DMS79 treated with DMSO at 0.1 percent for 48 hours (cell line): ENCODE measurements around the gene TAOK3.
"Not testable (repeated sequence)": the region's sequence is repeated elsewhere in the genome, so short reads cannot be mapped to it uniquely, and the experiment has no call there.

ENCODE experiments used
- DNase-seq: peaks from one replicate; lab custom pipeline; 2025; lab: John Stamatoyannopoulos, UW

Gene TAOK3

DNA sequence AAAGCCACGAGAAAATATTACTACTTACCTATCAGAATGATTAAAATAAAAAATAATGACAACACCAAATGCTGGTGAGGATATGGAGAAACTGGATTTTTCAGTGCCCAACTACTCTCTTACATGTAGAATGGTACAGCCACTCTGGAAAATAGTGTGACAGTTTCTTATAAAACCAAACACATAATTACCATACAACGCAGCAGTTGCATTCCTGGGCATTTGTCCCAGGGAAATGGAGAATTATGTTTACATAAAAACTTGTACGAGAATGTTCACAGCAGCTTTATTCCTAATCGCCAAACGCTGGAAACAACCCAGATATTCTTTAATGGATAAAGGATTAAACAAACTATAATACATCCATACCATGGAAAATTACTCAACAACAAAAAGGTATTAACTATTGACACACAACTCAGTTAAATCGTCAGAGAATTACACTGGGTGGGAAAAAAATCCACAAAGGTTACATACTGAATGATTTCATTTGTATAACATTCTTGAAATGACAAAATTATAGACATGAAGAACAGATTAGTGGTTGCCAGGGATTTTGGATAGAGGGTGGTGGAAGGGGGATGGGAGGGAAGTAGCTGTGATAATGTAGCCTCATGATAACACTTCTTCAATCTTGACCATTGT, 35.4 kb downstream of the TAOK3 start:
- DNase-seq: no peak

GRCh38 chr12:118336123-118336522, 36.6 kb downstream of the TAOK3 start:
- no peak for DNase-seq

GRCh38 chr12:118334939-118335567, 37.7 kb downstream of the TAOK3 start:
- DNase-seq: no peak

- no peak for DNase-seq
Observed at GRCh38 chr12:118334241-118334640, 38.5 kb downstream of the TAOK3 start.

DNA sequence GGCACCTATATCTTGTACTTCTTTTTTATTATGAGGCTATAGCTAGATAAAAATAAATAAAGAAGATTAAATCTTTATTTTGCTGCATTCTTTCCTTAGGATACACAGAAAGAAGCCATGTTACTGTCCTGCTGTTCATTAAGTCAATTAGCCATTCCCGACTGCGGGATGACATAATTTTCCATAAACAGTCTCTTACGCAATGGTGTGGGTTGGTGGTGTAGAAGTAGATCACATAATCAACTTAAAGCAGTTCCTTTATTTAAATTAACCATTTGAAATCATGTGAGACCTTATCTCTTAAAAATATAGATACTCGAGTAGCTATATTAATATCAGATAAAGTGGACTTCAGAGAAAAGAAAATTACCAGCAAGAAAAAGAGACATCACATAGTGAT, 40.2 kb downstream of the TAOK3 start:
- DNase-seq: no peak

DNA sequence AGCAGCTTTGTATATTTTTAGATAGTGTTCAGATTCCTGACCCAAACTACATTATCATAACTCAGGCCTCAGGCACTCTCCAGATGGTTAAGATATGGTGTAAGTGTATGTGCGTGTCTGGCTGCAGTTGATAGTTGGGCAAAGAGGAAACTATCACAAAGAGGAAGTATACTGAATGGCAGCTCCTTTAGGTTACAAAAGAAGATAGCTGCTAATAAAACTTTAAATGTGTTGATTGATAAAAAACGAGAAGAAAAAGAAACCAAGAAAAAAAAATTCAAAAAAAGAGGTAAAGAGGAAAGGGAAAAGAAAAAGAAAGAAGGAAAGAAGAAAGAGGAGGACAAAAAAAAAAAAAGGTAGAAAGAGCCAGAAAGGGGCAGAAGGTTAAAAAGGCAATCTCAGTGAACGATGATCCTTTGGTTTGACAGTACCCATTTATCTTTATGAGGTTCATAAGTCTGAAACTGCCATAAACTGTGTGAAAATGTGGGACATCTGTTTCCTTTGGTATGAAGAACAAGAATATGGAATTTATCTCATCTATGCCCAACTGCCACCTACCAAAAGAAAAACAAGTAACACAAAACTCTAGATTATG, 42.2 kb downstream of the TAOK3 start:
- no peak for DNase-seq

GRCh38 chr12:118328486-118329330, 44.0 kb downstream of the TAOK3 start:
- DNase-seq: no peak

- no peak for DNase-seq
Observed at GRCh38 chr12:118327391-118327790, 45.3 kb downstream of the TAOK3 start.

DNA sequence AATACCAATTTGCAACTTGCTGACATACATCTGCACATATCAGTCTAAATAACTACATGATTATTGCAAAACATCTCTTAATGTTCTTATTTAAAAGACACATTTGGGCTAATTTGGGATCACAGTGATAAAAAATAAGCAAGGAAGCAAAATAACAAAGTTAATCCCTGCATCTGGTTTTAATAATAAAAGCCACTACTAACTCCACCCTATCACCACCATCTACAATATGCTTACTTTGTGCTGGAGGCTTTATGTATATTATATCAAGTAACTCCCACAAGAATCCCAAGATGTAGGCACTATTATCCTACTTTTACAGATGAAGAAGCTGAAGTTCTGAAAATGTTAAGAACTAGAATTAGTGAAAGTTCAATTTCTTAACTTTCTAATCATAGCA, 45.7 kb downstream of the TAOK3 start:
- no peak for DNase-seq

- DNase-seq: no peak
Observed at GRCh38 chr12:118325081-118325480, 47.6 kb downstream of the TAOK3 start.

DNA sequence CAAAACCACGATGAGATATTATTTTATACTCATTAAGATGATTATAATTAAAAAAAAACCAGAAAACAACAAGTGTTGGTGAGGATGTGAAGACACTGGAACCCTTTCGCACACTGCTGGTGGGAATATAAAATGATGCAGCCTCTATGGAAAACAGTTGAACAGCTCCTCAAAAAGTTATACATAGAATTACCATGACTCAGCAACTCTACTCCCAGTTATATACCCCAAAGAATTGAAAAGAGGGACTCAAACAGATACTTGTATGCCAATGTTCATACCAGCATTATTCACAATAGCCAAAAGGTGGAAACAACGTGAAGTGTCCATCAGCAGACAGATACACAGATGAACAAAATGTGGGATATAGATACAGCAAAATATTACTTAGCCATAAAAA, 53.1 kb downstream of the TAOK3 start:
- DNase-seq: no peak

DNA sequence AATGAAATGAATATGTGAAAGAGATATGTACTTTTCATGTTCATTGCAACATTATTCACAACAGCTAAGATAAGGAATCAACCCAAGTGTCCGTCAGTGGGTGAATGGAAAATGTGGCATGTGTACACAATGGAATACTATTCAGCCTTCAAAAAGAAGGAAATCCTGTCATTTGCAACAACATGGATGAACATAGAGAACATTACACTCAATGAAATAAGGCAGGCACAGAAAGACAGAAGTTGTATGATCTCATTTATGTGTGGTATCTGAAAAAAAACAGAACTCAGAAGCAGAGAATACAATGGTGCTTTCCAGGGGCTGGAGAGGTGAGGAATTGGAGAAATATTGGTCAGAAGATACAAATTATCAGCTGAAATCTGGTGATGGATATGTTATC, 54.0 kb downstream of the TAOK3 start:
- DNase-seq: no peak

DNA sequence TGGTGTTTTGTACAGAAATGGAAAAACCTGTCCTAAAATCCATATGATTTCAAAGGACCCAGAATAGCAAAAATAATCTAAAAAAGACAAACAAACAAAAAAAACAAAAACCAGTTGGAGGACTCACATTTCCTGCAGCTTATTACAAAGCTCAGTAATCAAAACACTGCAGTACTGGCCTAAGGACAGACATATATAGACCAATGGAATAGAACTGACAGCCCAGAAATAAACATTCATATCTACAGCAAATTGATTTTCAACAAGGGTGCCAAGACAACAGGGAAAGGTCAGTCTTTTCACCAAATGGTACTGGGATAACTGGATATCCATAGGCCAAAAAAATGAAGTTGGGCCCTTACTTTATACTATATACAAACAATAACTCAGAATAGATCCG, 55.0 kb downstream of the TAOK3 start:
- no peak for DNase-seq

GRCh38 chr12:118315821-118316220, 56.9 kb downstream of the TAOK3 start:
- no peak for DNase-seq

DNA sequence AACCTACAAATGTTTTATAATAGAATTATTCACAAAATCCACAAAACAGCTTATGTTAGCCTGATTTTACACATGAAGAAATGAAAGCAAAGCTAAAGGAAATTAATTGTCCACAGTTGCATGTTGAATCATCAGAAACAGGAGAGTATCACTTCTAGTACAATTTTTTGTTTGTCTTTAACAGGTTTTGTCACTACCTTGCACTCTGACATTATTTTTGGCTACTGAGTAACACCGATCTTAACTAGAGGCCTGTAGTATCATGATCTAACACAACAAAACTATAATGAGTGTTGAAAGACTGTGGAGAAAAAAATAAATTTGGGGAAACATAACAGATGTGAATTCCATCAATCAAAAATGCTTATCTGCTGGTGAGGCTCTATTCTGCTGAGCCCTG, 60.1 kb downstream of the TAOK3 start:
- no peak for DNase-seq

- DNase-seq: no peak
Observed at GRCh38 chr12:118311666-118312065, 61.0 kb downstream of the TAOK3 start.

GRCh38 chr12:118310320-118310719, 62.4 kb downstream of the TAOK3 start:
- no peak for DNase-seq

GRCh38 chr12:118308006-118308405, 64.7 kb downstream of the TAOK3 start:
- not testable (repeated sequence) for DNase-seq

DNA sequence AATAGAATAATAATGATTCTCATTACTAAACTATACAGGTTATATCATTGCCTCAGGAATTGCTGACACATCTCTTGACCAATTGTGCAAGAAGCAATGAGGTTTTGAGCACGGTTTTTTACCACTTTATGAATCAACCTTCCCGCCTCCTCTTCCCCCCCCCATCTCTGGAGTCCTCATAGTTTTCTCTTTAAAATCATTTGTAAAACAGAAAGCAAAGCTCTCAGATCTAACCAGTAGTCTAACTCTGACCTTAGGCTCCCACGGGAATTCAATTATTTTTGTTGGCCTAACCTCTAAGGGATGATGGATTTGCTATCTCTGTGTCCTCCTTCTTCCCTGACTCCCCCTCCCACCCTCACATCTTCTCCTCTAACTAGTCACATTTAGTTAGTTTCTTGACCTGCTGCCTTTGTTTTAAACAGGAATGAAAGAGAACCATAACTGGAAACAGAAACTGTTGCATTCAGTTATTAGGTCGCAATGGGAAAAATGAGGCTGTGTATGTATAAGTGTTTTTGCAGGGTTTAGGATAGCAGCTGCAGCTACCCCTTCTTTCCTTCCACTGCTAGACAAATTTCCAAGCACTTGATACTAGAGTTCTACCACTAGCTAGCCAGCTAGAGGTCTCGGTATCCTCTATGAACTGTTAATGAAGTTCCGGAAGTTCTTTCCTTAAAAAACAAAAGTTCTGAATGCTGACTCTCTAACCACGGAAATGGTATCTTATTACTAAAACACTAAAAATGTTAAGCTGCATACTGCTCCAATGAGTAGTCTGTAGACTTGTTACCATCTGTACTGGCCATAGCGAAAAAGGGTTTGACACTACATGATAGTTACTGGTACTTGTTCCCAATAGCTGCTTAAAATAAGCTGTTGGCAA, 65.4 kb downstream of the TAOK3 start:
- DNase-seq: no peak

GRCh38 chr12:118304093-118304492, 68.6 kb downstream of the TAOK3 start:
- DNase-seq: no peak

GRCh38 chr12:118302053-118302452, 70.7 kb downstream of the TAOK3 start:
- no peak for DNase-seq
